ENCODE data around the gene LRIT2.

LRIT2 gene

DNA sequence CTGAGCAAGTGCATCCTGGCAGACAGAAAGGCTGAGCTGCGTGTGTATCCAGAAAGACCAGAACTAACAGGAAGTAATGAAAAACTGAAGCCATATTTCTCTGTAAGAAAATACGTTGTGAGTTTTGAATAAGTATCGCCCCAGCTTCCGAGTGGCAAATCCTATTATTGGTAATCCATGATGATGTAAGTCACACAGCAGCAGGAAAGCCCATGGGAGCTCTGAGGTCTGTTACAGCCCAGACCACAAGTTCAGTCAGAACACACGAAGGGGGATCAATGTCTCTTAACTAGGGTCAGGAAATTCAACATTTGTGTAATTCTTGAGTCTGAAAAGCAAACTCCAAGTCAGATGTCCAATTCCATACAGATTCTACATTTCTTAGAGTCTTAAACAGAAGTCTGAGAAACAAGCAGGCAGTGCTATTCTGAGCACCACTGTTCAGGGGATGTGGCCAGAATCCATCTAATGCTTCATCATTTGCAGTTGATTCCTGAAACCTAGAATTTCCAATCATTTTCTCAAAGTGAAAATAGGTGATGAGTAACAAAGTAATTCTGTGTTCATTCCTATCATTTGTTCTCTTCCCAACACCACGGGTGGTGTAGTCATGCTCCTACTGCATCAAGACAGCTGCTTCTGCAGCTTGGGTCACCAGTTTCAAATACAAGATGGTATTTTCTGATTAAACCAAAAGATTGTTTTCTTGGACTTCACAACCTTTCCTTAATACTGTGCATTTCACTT lies at the start of gene LRIT2:
LRIT2 (minus strand) TSS at position 118 of the 747 bp plus-strand sequence; CDS start at position 94, 24 bp downstream.
- Histone ChIP-seq H3K9ac (no peak within 1 kb of the TSS), H3K4me2 (no peak within 1 kb of the TSS), H3K27me3 (no peaks in the 10 kb centered on the region), H3K4me3 (no peak within 1 kb of the TSS), H4K20me1 (no peaks in the 10 kb centered on the region), H3K9me3 (no peaks in the 10 kb centered on the region), H3K36me3 (no peaks in the 10 kb centered on the region), H3K4me1 (no peaks in the 10 kb centered on the region), H3K27ac (no peak within 1 kb of the TSS)
- TF ChIP-seq Cebpa-rat (IDR thresholded peaks at IDR 0.05), result no peak

DNA sequence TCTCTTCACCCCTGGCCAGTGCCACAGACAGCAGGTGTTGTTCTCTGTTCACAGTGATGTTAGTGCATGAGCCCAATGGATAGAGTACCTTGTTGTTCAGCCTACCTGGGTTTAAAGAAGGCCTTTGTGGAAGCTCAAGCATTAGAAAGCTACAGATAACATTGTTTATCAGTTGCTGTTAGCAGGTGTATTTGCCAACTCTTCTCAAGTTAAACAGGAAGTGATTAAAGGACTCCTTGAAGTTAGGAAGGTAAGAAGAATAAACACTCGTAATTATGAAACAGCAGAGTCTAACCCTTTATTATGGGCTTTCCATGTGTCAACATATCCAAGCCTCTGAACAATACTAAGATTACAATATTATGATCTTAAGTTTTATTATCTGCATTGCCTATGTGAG lies 45.4 kb upstream of the LRIT2 start:
- no peak overlapping the region for H3K4me2 ChIP-seq
- H4K20me1 ChIP-seq, result no peaks in the 10 kb centered on the region
- no peak for TF ChIP-seq Cebpa-rat (IDR thresholded peaks at IDR 0.05)
- H3K9ac ChIP-seq, result no peak overlapping the region
- H3K27me3 ChIP-seq, result no peaks in the 10 kb centered on the region
- H3K27ac ChIP-seq, result no peak overlapping the region
- no peaks in the 10 kb centered on the region for H3K36me3 ChIP-seq
- H3K4me1 ChIP-seq, result no peaks in the 10 kb centered on the region
- H3K4me3 ChIP-seq, result no peak overlapping the region
- no peaks in the 10 kb centered on the region for H3K9me3 ChIP-seq

DNA sequence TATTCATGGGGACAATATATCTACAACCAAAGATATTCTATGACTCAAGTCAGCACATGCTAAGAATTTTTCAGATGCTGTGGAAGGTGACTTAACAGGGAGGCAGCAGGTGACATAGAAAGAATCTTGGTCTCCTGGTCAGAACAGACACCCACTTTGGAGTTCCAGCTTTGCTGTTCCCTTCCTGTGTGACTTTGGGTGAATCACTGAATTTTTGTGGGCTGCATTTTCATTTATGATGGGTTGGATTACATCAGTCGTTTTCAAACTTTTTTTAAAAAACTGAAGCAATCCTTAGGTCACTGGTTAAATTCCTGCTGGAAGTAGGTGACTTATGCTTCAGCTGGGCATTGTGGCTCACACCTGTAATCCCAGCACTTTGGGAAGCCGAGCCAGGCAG lies 44.4 kb upstream of the LRIT2 start:
- Histone ChIP-seq H3K9ac (no peak overlapping the region), H3K36me3 (no peaks in the 10 kb centered on the region), H3K4me3 (no peak overlapping the region), H4K20me1 (no peaks in the 10 kb centered on the region), H3K4me1 (no peaks in the 10 kb centered on the region), H3K4me2 (no peak overlapping the region), H3K9me3 (no peaks in the 10 kb centered on the region), H3K27ac (no peak overlapping the region), H3K27me3 (no peaks in the 10 kb centered on the region)
- TF ChIP-seq Cebpa-rat (IDR thresholded peaks at IDR 0.05), result no peak

DNA sequence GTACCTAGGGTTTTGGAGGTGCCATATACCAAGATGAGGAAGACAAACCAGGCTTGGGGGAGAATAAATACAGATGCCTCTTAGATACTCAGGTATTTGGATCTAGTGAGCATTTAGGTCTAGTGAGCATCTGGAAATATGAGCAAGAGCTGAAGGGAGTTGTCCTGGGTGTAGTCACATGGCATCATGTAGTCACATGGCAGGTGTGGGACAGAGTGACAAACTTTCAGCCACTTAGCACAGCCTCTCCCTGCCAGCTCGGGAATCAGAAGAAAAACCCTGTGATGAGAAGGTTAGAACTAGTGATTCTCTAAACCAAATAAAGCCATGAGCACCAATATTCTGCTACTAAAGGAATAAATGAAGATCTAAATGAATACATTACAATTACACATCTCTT lies 43.8 kb upstream of the LRIT2 start:
- Histone ChIP-seq H3K27me3 (no peaks in the 10 kb centered on the region), H3K9me3 (no peaks in the 10 kb centered on the region), H3K27ac (no peak overlapping the region), H3K36me3 (no peaks in the 10 kb centered on the region), H3K4me2 (no peak overlapping the region), H3K4me3 (no peak overlapping the region), H3K9ac (no peak overlapping the region), H4K20me1 (no peaks in the 10 kb centered on the region), H3K4me1 (no peaks in the 10 kb centered on the region)
- TF ChIP-seq Cebpa-rat (IDR thresholded peaks at IDR 0.05), result no peak

DNA sequence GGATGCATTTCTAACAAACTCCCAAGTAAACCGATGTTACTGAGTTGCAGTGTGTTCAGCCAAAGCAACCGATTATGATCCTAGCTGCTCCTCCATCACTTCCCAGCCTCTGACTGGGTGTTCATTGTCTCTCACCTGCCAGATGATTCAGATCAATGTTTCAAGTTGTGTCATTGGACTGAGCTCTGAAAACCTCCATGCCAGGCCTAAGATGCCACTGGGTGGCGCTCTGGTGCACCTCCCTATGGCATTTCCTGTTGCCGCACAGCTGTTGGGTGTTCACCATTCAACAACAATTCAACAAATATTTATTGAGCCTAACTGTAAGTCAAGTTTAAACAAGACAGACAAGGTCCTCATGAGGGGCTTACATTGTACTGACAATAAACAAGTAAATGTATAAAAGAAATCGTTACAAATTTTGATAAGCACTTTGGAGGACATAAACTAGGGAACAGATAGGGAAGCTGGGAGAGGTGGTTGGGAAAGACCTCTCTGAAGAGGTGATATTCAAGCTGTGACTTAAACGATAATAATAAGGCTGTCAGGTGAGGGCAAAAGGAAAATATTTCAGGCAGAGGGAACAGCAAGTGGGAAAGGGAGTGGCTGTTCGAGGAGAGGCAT lies 42.3 kb upstream of the LRIT2 start:
- Histone ChIP-seq H3K4me2 (no peak overlapping the region), H4K20me1 (no peaks in the 10 kb centered on the region)
- no peak for TF ChIP-seq Cebpa-rat (IDR thresholded peaks at IDR 0.05)

DNA sequence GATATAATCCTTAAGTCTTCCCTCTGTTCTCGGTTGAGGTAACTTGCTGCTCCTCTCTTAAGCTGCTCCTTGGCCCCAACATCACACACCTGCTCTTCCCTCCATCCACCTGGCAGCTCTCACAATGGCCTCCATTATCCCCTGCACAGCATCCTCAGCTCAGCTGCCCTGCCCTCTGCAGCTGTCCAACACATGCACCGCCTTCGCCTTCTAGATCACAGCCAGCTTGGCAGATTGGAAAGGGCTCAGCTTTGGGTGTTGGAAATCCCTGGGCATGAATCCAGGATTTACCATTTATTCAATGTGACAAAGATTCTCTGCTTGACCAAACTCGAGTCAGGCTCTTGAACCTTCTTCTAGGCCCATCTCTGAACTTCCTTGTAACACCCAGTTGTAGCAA lies 40.1 kb upstream of the LRIT2 start:
- TF ChIP-seq Cebpa-rat (IDR thresholded peaks at IDR 0.05), result no peak
- no peak overlapping the region for H3K9ac ChIP-seq
- no peaks in the 10 kb centered on the region for H3K9me3 ChIP-seq
- H3K4me1 ChIP-seq, result no peaks in the 10 kb centered on the region
- no peak overlapping the region for H3K4me3 ChIP-seq
- no peak overlapping the region for H3K27ac ChIP-seq
- H3K36me3 ChIP-seq, result no peaks in the 10 kb centered on the region
- no peaks in the 10 kb centered on the region for H4K20me1 ChIP-seq
- no peak overlapping the region for H3K4me2 ChIP-seq
- H3K27me3 ChIP-seq, result no peaks in the 10 kb centered on the region

More for the DNA sequence above, 42.3 kb upstream of the LRIT2 start:
- H3K4me1 ChIP-seq, result no peaks in the 10 kb centered on the region
- no peak overlapping the region for H3K27ac ChIP-seq
- no peak overlapping the region for H3K9ac ChIP-seq
- no peaks in the 10 kb centered on the region for H3K36me3 ChIP-seq
- no peak overlapping the region for H3K4me3 ChIP-seq
- H3K9me3 ChIP-seq, result no peaks in the 10 kb centered on the region
- no peaks in the 10 kb centered on the region for H3K27me3 ChIP-seq

DNA sequence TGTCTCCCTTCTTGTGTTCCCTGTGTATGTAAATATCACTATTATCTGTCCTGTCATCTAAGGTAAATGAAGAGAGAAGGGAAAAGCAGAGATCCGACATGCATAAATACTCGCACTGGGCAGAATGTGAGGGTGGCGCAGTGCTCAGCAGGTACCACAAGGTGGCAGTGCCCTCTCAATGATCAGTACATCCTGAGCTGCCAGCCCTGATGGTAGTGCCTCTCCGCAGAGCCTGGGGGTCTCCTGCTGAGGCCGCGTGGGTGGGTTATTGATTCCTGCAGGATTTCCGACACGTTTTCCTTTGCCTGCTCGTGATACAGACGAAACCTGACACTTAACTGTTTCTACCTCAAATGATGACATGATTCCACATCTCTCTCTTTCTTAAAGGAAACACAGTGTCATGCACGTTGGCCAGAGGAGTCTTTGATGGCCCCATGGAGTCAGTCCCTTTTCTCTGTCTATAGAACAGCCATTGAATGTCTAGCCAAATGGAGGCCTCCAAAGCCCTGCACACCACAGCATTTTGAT lies 39.3 kb upstream of the LRIT2 start:
- H3K27me3 ChIP-seq, result no peaks in the 10 kb centered on the region
- TF ChIP-seq Cebpa-rat (IDR thresholded peaks at IDR 0.05), result no peak
- H3K9ac ChIP-seq, result no peak overlapping the region
- no peaks in the 10 kb centered on the region for H3K36me3 ChIP-seq
- H3K4me3 ChIP-seq, result no peak overlapping the region
- H3K4me1 ChIP-seq, result no peaks in the 10 kb centered on the region
- no peaks in the 10 kb centered on the region for H4K20me1 ChIP-seq
- H3K27ac ChIP-seq, result no peak overlapping the region
- no peaks in the 10 kb centered on the region for H3K9me3 ChIP-seq
- H3K4me2 ChIP-seq, result peak overlapping the region; percentile 7; the same call in 1 of the 2 replicates

DNA sequence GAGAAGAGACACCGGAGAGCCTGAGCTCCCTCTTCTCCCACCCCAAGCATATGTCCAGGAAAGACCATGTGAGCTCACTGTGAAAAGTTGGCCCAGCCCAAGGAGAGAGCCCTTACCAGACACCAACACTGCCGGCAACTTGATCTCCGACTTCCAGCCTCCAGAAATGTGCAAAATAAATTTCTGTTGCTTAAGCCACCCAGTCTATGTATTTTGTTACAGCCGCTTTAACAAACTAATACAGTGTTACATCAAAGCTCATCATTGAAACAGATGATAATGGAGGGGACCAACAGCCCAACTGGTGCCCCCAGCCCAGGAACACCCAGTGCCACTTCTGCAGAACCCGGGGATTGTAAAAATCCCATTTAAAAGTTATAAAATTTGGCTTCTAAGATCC lies 38.4 kb upstream of the LRIT2 start:
- H3K36me3 ChIP-seq, result no peaks in the 10 kb centered on the region
- no peak overlapping the region for H3K4me3 ChIP-seq
- no peak overlapping the region for H3K4me2 ChIP-seq
- TF ChIP-seq Cebpa-rat (IDR thresholded peaks at IDR 0.05), result no peak
- no peaks in the 10 kb centered on the region for H3K9me3 ChIP-seq
- H3K9ac ChIP-seq, result no peak overlapping the region
- no peaks in the 10 kb centered on the region for H3K4me1 ChIP-seq
- H3K27me3 ChIP-seq, result no peaks in the 10 kb centered on the region
- H4K20me1 ChIP-seq, result no peaks in the 10 kb centered on the region
- H3K27ac ChIP-seq, result no peak overlapping the region

GRCh38 chr10:84262190-84262956 lies 37.0 kb upstream of the LRIT2 start:
- no peak for TF ChIP-seq Cebpa-rat (IDR thresholded peaks at IDR 0.05)
- Histone ChIP-seq H3K4me1 (no peaks in the 10 kb centered on the region), H3K4me2 (no peak overlapping the region), H3K27me3 (no peaks in the 10 kb centered on the region), H4K20me1 (no peaks in the 10 kb centered on the region), H3K27ac (no peak overlapping the region), H3K9ac (no peak overlapping the region), H3K9me3 (no peaks in the 10 kb centered on the region), H3K36me3 (no peaks in the 10 kb centered on the region), H3K4me3 (no peak overlapping the region)
